GM21529 (cell line): ENCODE measurements around the gene RNASE8.

Experiments
- ATAC-seq: cut with Tn5 transposase; IDR thresholded peaks from one replicate; pipeline ENCODE4 v1.9.1; 2021; ENCODE audit not compliant: unreplicated experiment

RNASE8 gene

GRCh38 chr14:21103710-21104447, 46.3 kb downstream of the RNASE8 start:
- peak; percentile 90 for ATAC-seq

GRCh38 chr14:21104448-21105060, 46.9 kb downstream of the RNASE8 start:
- ATAC-seq, result peak; percentile 44

- ATAC-seq, result no peak
Observed at GRCh38 chr14:21105095-21105494, 47.5 kb downstream of the RNASE8 start.

- no peak for ATAC-seq
Observed at GRCh38 chr14:21106176-21106497, 48.5 kb downstream of the RNASE8 start.

- ATAC-seq, result no peak
Observed at GRCh38 chr14:21106498-21107282, 49.1 kb downstream of the RNASE8 start.

GRCh38 chr14:21107283-21107800, 49.7 kb downstream of the RNASE8 start:
- no peak for ATAC-seq
